Measurements from ENCODE around the gene DEPDC5. TPM values are rescaled to one million over a fixed set of nuclear protein-coding genes. Genes with fewer than 3 reads are reported as not detected.

Gene DEPDC5
- total RNA-seq, 2 donors from 2014 or later, result 31.9 to 43.2 TPM

GRCh38 chr22:31923136-31923535 is 169.3 kb downstream of the DEPDC5 start:
- Histone ChIP-seq H3K4me1 (ENCODE audit: control insufficient read depth, insufficient read depth, low read length) (no peaks in the 10 kb centered on the region), H3K27ac (ENCODE audit: low read depth, low read length) (no peak overlapping the region), H3K36me3 (ENCODE audit: control insufficient read depth, insufficient read depth, low read length) (no peaks in the 10 kb centered on the region), H3K4me3 (ENCODE audit: low read length) (no peak overlapping the region), H3K9me3 (ENCODE audit: control insufficient read depth, low read length) (no peaks in the 10 kb centered on the region), H3K9ac (ENCODE audit: extremely low read depth, low read length, poor library complexity, severe bottlenecking) (no peak overlapping the region), H3K27me3 (ENCODE audit: control insufficient read depth, insufficient read depth, low read length, poor library complexity, severe bottlenecking) (no peaks in the 10 kb centered on the region)
- no peak overlapping the region for H3K4me3 Mint-ChIP-seq
- no peak overlapping the region for H3K27ac Mint-ChIP-seq
- no peak for DNase-seq
- H3K27me3 Mint-ChIP-seq (ENCODE audit: insufficient read depth), result no peaks in the 10 kb centered on the region
- no peaks in the 10 kb centered on the region for H3K36me3 Mint-ChIP-seq (ENCODE audit: low read depth)
- 88 to 96% methylated on average over 3 to 5 of the region's 5 CpGs for WGBS, 2 experiments (ENCODE audit: insufficient coverage in 1 of 2, insufficient read length in 1 of 2)
- H3K4me1 Mint-ChIP-seq, result no peaks in the 10 kb centered on the region
- H3K9me3 Mint-ChIP-seq, result no peaks in the 10 kb centered on the region
- no peak for TF ChIP-seq CTCF (conservative IDR thresholded peaks at IDR 0.05)

GRCh38 chr22:31923747-31924146 is 169.9 kb downstream of the DEPDC5 start:
- no peak overlapping the region for H3K27ac ChIP-seq (ENCODE audit: low read depth, low read length)
- DNase-seq, result no peak
- H3K9ac ChIP-seq (ENCODE audit: extremely low read depth, low read length, poor library complexity, severe bottlenecking), result no peak overlapping the region
- H3K4me1 ChIP-seq (ENCODE audit: control insufficient read depth, insufficient read depth, low read length), result no peaks in the 10 kb centered on the region
- no peak overlapping the region for H3K4me3 Mint-ChIP-seq
- no peak overlapping the region for H3K27ac Mint-ChIP-seq
- H3K27me3 ChIP-seq (ENCODE audit: control insufficient read depth, insufficient read depth, low read length, poor library complexity, severe bottlenecking), result no peaks in the 10 kb centered on the region
- H3K9me3 ChIP-seq (ENCODE audit: control insufficient read depth, low read length), result no peaks in the 10 kb centered on the region
- no peaks in the 10 kb centered on the region for H3K27me3 Mint-ChIP-seq (ENCODE audit: insufficient read depth)
- no peak overlapping the region for H3K4me3 ChIP-seq (ENCODE audit: low read length)
- no peaks in the 10 kb centered on the region for H3K9me3 Mint-ChIP-seq
- no peaks in the 10 kb centered on the region for H3K4me1 Mint-ChIP-seq
- no peaks in the 10 kb centered on the region for H3K36me3 Mint-ChIP-seq (ENCODE audit: low read depth)
- H3K36me3 ChIP-seq (ENCODE audit: control insufficient read depth, insufficient read depth, low read length), result no peaks in the 10 kb centered on the region
- TF ChIP-seq CTCF (conservative IDR thresholded peaks at IDR 0.05), result no peak
- WGBS, 2 experiments (ENCODE audit: insufficient coverage in 1 of 2, insufficient read length in 1 of 2), result 87 to 100% methylated on average over 2 of the region's 2 CpGs

DNA sequence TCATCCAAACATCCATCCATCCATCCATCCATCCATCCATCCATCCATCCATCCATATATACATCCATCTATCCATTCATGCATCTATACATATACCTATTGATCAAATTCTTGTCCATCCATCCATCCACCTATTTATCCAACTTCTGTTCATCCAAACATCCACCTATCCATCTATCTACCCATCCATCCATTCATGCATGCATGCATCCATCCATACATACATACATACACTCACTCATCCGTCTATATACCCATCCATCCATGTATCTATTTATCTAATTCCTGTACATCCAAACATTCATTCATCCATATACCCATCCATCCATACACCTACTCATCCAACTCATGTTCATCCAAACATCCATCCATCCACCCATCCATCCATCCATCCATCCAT is 171.2 kb downstream of the DEPDC5 start:
- Mint-ChIP-seq H3K4me3 (no peak overlapping the region), H3K27me3 (ENCODE audit: insufficient read depth) (no peaks in the 10 kb centered on the region)
- 85 to 100% methylated on average over 1 of the region's 1 CpG for WGBS, 2 experiments (ENCODE audit: insufficient coverage in 1 of 2, insufficient read length in 1 of 2)

More for the DNA sequence above, 171.2 kb downstream of the DEPDC5 start:
- H3K36me3 Mint-ChIP-seq (ENCODE audit: low read depth), result no peaks in the 10 kb centered on the region
- no peak for TF ChIP-seq CTCF (conservative IDR thresholded peaks at IDR 0.05)
- Histone ChIP-seq H3K9ac (ENCODE audit: extremely low read depth, low read length, poor library complexity, severe bottlenecking) (no peak overlapping the region), H3K4me3 (ENCODE audit: low read length) (no peak overlapping the region), H3K4me1 (ENCODE audit: control insufficient read depth, insufficient read depth, low read length) (no peaks in the 10 kb centered on the region), H3K36me3 (ENCODE audit: control insufficient read depth, insufficient read depth, low read length) (no peaks in the 10 kb centered on the region), H3K27me3 (ENCODE audit: control insufficient read depth, insufficient read depth, low read length, poor library complexity, severe bottlenecking) (no peaks in the 10 kb centered on the region), H3K9me3 (ENCODE audit: control insufficient read depth, low read length) (no peaks in the 10 kb centered on the region), H3K27ac (ENCODE audit: low read depth, low read length) (no peak overlapping the region)
- H3K27ac Mint-ChIP-seq, result no peak overlapping the region
- DNase-seq, result no peak
- H3K9me3 Mint-ChIP-seq, result no peaks in the 10 kb centered on the region
- no peaks in the 10 kb centered on the region for H3K4me1 Mint-ChIP-seq
